ENCODE measurements around the gene ZNF701.
"Not testable (repeated sequence)": the region's sequence is repeated elsewhere in the genome, so short reads cannot be mapped to it uniquely, and the experiment has no call there.

The ZNF701 gene

DNA sequence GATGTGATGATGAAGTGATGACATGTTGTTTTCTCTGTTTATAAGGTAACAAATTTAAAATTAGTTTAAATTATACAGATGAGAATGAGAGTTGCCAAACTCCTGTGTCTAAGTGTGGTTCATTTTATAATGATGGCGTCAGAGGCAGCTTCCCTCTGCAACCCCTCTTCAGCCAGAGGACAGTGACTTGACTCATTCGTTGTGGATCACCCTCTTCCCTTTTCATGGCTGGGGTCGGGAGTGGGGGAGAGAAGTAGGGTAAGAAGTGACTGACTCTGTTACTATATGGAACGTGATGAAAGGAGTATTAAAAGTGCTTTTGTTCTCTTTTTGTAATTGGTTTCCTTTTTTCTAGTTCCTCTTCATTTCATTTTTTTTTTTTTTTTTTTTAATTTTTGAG lies 31.3 kb upstream of the ZNF701 start:
- peak in 1 of 2 experiments; percentile 76 for DNase-seq (ENCODE audit: low read depth in 1 of 2, low spot score in 1 of 2)
- H3K27ac ChIP-seq (replicated peaks); H3K4me3 ChIP-seq (replicated peaks; ENCODE audit: insufficient read depth, low read length); H3K27me3 ChIP-seq (ENCODE audit: insufficient read depth, poor library complexity, severe bottlenecking): not testable (repeated sequence)
- peak; percentile 24; the same call in 1 of the 2 replicates for TF ChIP-seq SPI1 (IDR thresholded peaks at IDR 0.05; ENCODE audit: borderline replicate concordance, low read depth)

DNA sequence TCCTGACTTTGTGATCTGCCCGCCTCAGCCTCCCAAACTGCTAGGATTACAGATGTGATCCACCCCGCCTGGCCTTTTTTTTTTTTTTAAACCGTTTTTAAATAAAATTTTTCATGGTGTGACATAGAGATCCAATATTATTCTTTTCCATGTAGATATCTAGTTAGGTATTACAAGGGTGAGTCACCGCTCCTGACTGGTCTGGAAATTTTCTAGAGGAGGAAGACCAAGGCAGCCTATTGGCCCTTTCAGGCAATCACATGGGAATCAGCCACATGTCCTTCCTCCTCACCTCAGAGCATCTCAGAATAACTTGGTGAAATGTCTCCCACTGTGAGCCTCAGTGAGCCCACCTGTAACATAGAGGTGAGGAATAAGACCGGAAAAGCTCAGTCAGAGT lies 28.9 kb upstream of the ZNF701 start:
- H3K27ac ChIP-seq (replicated peaks); H3K4me3 ChIP-seq (replicated peaks; ENCODE audit: insufficient read depth, low read length); DNase-seq (ENCODE audit: low read depth in 1 of 2, low spot score in 1 of 2); H3K27me3 ChIP-seq (ENCODE audit: insufficient read depth, poor library complexity, severe bottlenecking): not testable (repeated sequence)

DNA sequence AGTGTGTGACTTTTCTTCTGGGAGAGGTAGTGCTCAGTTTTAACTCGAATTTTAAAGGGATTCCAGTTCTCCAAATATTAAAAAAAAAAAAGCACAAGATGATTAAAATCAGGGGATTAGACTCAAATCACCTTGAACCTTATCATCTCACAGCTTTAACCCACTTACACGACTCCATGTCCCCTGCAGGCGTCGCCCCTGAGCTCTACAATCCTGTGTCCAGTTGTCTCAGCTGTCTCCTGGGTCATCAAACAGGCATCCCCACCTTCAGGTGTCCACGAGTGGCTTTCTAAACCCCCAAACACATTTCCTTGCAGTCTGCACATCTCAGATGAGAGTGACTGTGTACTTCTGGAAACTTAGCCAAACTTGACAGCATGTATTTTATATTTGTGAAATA lies 28.5 kb upstream of the ZNF701 start:
- H3K27ac ChIP-seq (replicated peaks): no peak overlapping the region
- H3K4me3 ChIP-seq (replicated peaks; ENCODE audit: insufficient read depth, low read length): no peak overlapping the region
- H3K27me3 ChIP-seq (ENCODE audit: insufficient read depth, poor library complexity, severe bottlenecking): no peaks in the 10 kb centered on the region
- DNase-seq (ENCODE audit: low read depth in 1 of 2, low spot score in 1 of 2): no peak
- no peak for TF ChIP-seq REST (IDR thresholded peaks at IDR 0.05; ENCODE audit: insufficient replicate concordance, low read depth)
- TF ChIP-seq, protein P1, sequence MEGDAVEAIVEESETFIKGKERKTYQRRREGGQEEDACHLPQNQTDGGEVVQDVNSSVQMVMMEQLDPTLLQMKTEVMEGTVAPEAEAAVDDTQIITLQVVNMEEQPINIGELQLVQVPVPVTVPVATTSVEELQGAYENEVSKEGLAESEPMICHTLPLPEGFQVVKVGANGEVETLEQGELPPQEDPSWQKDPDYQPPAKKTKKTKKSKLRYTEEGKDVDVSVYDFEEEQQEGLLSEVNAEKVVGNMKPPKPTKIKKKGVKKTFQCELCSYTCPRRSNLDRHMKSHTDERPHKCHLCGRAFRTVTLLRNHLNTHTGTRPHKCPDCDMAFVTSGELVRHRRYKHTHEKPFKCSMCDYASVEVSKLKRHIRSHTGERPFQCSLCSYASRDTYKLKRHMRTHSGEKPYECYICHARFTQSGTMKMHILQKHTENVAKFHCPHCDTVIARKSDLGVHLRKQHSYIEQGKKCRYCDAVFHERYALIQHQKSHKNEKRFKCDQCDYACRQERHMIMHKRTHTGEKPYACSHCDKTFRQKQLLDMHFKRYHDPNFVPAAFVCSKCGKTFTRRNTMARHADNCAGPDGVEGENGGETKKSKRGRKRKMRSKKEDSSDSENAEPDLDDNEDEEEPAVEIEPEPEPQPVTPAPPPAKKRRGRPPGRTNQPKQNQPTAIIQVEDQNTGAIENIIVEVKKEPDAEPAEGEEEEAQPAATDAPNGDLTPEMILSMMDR (IDR thresholded peaks at IDR 0.05; ENCODE audit: insufficient read depth, low read length): no peak
- no peak for TF ChIP-seq GABPA (IDR thresholded peaks at IDR 0.05; ENCODE audit: low read depth)
- TF ChIP-seq POLR2AphosphoS5 (IDR thresholded peaks at IDR 0.05; ENCODE audit: low read depth): no peak
- TF ChIP-seq SPI1 (IDR thresholded peaks at IDR 0.05; ENCODE audit: borderline replicate concordance, low read depth): no peak

- H3K4me3 ChIP-seq (replicated peaks; ENCODE audit: insufficient read depth, low read length); H3K27me3 ChIP-seq (ENCODE audit: insufficient read depth, poor library complexity, severe bottlenecking); H3K27ac ChIP-seq (replicated peaks); DNase-seq (ENCODE audit: low read depth in 1 of 2, low spot score in 1 of 2): not testable (repeated sequence)
Observed at GRCh38 chr19:52542541-52542940, 27.5 kb upstream of the ZNF701 start.

- peak in 1 of 2 experiments; percentile 20 for DNase-seq (ENCODE audit: low read depth in 1 of 2, low spot score in 1 of 2)
- Histone ChIP-seq H3K4me3 (replicated peaks; ENCODE audit: insufficient read depth, low read length) (no peak overlapping the region), H3K27ac (replicated peaks) (no peak overlapping the region), H3K27me3 (ENCODE audit: insufficient read depth, poor library complexity, severe bottlenecking) (no peaks in the 10 kb centered on the region)
- TF ChIP-seq REST (IDR thresholded peaks at IDR 0.05; ENCODE audit: insufficient replicate concordance, low read depth) (no peak), SPI1 (IDR thresholded peaks at IDR 0.05; ENCODE audit: borderline replicate concordance, low read depth) (no peak), POLR2AphosphoS5 (IDR thresholded peaks at IDR 0.05; ENCODE audit: low read depth) (no peak), GABPA (IDR thresholded peaks at IDR 0.05; ENCODE audit: low read depth) (no peak)
- TF ChIP-seq, protein P1 (IDR thresholded peaks at IDR 0.05; ENCODE audit: insufficient read depth, low read length): no peak
Observed at GRCh38 chr19:52542984-52543664, 27.0 kb upstream of the ZNF701 start.
